ENCODE results near the gene SACM1L. TPM values are rescaled to one million over a fixed set of nuclear protein-coding genes. Genes with fewer than 3 reads are reported as not detected.
A peak's percentile ranks its signal among the peaks of the same experiment; 100 is the strongest.

SACM1L gene
- total RNA-seq, 4 donors from 2014 or later = 7.7 to 28.7 (median 9.1) TPM

GRCh38 chr3:45642731-45643152, 46.5 kb upstream of the SACM1L start:
- no peak overlapping the region for H3K27ac ChIP-seq
- peaks cover 50 to 55% of the 10 kb centered on the region in 2 donors for H3K4me1 ChIP-seq
- no peak for DNase-seq
- in situ Hi-C loops (cut with MboI; ENCODE audit: low sequenced_read_pairs in 4 of 4) (no loop called here), intact Hi-C loops (cut with DNase I; ENCODE audit: low total_unique reads) (no loop called here)
- ATAC-seq = no peak
- H3K4me3 ChIP-seq = no peak overlapping the region
- no peaks in the 10 kb centered on the region for H3K9me3 ChIP-seq
- TF ChIP-seq CTCF (IDR thresholded peaks at IDR 0.05 in 4 of 5, conservative IDR thresholded peaks at IDR 0.05 in 1 of 5) (no peak), POLR2A (IDR thresholded peaks at IDR 0.05) (no peak)
- no peaks in the 10 kb centered on the region for H3K27me3 ChIP-seq
- H3K36me3 ChIP-seq = no peaks in the 10 kb centered on the region

GRCh38 chr3:45644063-45644790, 45.0 kb upstream of the SACM1L start:
- no peaks in the 10 kb centered on the region for H3K9me3 ChIP-seq
- H3K27me3 ChIP-seq = no peaks in the 10 kb centered on the region
- peaks cover 49 to 53% of the 10 kb centered on the region in 2 donors for H3K4me1 ChIP-seq
- in situ Hi-C loops (cut with MboI; ENCODE audit: low sequenced_read_pairs in 4 of 4) = no loop called here
- no peaks in the 10 kb centered on the region for H3K36me3 ChIP-seq
- ATAC-seq = no peak
- no peak overlapping the region for H3K4me3 ChIP-seq
- H3K27ac ChIP-seq = peak overlapping the region; percentile 74 to 80 (median 77)
- intact Hi-C loops (cut with DNase I; ENCODE audit: low total_unique reads) = no loop called here
- no peak for DNase-seq
- TF ChIP-seq POLR2A (IDR thresholded peaks at IDR 0.05) (no peak), CTCF (IDR thresholded peaks at IDR 0.05 in 4 of 5, conservative IDR thresholded peaks at IDR 0.05 in 1 of 5) (no peak)

- H3K4me3 ChIP-seq = no peak overlapping the region
- no peak for TF ChIP-seq CTCF (IDR thresholded peaks at IDR 0.05 in 4 of 5, conservative IDR thresholded peaks at IDR 0.05 in 1 of 5)
- TF ChIP-seq POLR2A (IDR thresholded peaks at IDR 0.05) = no peak
- H3K36me3 ChIP-seq = no peaks in the 10 kb centered on the region
- H3K27ac ChIP-seq = peak overlapping the region; percentile 74 to 80 (median 77)
- no peaks in the 10 kb centered on the region for H3K27me3 ChIP-seq
- no peaks in the 10 kb centered on the region for H3K9me3 ChIP-seq
- ATAC-seq (no peak), DNase-seq (no peak)
- in situ Hi-C loops (cut with MboI; ENCODE audit: low sequenced_read_pairs in 4 of 4) (no loop called here), intact Hi-C loops (cut with DNase I; ENCODE audit: low total_unique reads) (no loop called here)
- peaks cover 49 to 53% of the 10 kb centered on the region in 2 donors for H3K4me1 ChIP-seq
These were observed 44.4 kb upstream of the SACM1L start for GRCh38 chr3:45644791-45645201.

- H3K4me1 ChIP-seq = peaks cover 41 to 53% of the 10 kb centered on the region in 2 donors
- DNase-seq (peak; percentile 40 to 72), ATAC-seq (peak in 1 of 2 donors; percentile 48)
- no peaks in the 10 kb centered on the region for H3K27me3 ChIP-seq
- H3K27ac ChIP-seq = peak overlapping the region; percentile 74 to 80 (median 77)
- H3K9me3 ChIP-seq = no peaks in the 10 kb centered on the region
- no peaks in the 10 kb centered on the region for H3K36me3 ChIP-seq
- intact Hi-C loops (cut with DNase I; ENCODE audit: low total_unique reads) = loop anchor here (2.0 kb wide), 1 partner anchor 39 kb away; no protein-coding TSS in a partner anchor
- in situ Hi-C loops (cut with MboI; ENCODE audit: low sequenced_read_pairs in 4 of 4) = no loop called here
- no peak overlapping the region for H3K4me3 ChIP-seq
- TF ChIP-seq POLR2A (IDR thresholded peaks at IDR 0.05) (no peak), CTCF (IDR thresholded peaks at IDR 0.05 in 4 of 5, conservative IDR thresholded peaks at IDR 0.05 in 1 of 5) (no peak)
These were observed 43.1 kb upstream of the SACM1L start for GRCh38 chr3:45646051-45646585.
